Dedifferentiated amniotic fluid mesenchymal stem cell (primary cell): ENCODE data around the gene CDC42EP2.
"Not testable (repeated sequence)": the region's sequence is repeated elsewhere in the genome, so short reads cannot be mapped to it uniquely, and the experiment has no call there.

Experiments used
- DNase-seq: peaks from one replicate; pipeline ENCODE4 v3.0.0-alpha.2; 2016; ENCODE audit errors: extremely low spot score

The CDC42EP2 gene

DNA sequence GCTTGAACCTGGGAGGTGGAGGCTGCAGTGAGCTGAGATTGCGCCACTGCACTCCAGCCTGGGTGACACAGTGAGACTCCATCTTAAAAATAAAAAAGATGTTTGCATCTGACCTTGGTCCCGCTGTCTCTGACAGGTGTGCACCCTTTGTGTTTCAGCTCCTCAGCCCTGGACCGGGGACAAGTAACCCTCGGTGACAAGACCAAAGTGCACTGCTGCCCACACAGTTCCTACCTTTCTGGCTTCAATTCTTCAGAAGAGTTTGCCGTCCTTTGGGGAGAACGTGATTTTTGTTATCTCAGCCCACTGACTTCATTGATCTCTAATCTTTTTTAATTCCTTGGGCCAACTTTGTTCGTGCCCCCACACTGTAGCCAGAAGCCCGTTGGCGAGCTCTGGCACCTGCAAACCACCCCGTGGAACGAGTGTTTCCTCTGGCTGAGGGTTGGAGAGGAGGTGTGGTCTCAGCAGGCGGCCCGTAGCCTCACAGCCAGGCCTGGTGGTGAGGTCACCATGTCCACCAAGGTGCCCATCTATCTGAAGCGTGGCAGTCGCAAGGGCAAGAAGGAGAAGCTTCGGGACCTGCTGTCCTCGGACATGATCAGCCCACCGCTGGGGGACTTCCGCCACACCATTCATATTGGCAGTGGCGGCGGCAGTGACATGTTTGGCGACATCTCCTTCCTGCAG, 5.9 kb downstream of the CDC42EP2 start:
- DNase-seq: no peak

DNA sequence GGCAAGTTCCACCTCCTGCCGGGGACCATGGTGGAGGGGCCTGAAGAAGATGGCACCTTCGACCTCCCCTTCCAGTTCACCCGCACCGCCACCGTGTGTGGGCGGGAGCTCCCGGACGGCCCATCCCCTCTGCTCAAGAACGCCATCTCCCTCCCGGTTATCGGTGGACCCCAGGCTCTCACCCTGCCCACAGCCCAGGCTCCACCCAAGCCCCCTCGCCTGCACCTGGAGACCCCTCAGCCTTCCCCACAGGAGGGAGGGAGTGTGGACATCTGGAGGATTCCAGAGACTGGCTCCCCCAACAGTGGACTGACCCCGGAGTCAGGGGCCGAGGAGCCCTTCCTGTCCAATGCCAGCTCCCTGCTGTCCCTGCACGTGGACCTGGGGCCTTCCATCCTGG, 6.4 kb downstream of the CDC42EP2 start:
- DNase-seq: no peak

DNA sequence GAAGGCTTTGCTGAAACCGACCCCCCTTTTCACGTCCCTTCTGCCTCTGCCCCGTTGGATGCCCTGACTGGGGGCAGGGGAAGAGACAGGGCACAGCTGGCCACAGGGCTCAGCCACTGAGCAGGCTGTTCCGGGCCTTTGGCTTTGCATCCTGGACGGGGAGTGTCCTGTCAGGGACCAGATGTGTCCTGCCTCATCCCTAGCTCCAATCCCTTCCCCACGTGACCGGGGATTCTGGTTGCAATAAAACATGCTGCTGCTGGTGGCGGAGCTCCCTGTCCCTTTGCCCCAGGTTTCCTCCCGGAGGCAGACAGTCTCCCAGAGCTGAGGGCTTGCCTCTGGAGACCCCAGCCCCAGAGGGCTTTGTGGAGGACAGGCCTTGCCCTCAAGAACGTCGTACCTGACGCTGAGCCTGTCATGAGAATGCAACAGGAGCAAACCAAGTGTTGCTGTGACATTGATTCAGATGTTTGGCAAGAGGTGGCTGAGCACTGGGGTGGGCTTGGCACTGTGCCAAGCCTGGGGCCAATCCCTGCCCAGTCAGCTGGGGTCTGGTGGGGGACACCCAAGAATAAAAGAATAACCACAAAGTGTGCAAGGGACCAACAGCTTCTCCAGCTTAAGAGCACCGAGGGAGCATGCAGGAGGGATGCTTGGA, 7.3 kb downstream of the CDC42EP2 start:
- no peak for DNase-seq

DNA sequence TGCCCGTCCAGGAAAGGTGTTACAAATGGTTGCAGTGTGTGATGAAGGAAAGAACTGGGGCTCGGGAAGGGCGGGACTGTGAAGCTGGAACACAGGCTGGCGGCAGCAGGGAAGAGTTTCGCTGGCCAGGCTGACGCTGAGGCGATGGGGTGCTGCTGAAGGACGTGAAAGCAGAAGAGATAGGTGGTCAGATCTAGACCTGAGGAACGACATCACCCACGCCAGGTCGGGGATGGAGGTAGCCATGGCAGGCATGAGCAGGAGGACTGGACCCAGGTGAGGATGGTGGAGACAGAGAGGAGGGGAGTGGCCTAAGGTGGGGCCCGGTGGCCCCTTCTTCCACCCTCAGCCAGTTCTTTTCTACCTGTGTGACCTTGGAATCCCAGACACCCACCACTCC, 9.1 kb downstream of the CDC42EP2 start:
- no peak for DNase-seq

DNA sequence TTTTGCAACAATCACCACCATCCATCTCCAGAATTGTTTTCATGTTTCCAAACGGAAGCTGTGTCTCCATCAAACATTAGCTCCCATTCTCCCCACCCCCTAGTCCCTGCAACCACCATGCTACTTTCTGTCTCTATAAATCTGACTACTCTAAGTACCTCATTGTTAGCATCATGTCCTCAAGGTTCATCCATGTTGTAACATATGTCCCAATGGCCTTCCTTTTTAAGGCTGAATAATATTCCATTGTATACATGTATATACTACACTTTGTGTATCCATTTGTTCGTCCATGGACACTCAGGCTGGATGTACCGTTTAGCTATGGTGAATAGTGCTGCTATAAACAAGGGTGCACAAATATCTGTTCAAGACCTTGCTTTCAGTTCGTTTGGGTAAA, 10.8 kb downstream of the CDC42EP2 start:
- no peak for DNase-seq

DNA sequence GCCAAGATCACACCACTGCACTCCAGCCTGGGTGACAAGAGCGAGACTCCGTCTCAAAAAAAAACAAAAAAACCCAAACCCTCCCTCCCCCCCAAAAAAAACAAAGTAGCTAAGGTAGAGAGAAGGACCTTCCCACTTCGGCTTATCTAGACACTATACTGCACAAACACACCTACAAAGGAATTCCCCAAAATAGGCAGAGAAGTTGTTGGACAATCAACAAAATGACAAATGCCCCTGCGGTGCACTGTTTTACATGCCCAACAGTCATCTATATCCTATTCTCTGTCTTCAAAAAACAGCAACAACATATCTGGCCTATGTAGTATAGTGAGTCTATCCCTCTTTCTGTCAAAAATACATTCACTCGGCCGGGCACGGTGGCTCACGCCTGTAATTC, 12.4 kb downstream of the CDC42EP2 start:
- DNase-seq: no peak

DNA sequence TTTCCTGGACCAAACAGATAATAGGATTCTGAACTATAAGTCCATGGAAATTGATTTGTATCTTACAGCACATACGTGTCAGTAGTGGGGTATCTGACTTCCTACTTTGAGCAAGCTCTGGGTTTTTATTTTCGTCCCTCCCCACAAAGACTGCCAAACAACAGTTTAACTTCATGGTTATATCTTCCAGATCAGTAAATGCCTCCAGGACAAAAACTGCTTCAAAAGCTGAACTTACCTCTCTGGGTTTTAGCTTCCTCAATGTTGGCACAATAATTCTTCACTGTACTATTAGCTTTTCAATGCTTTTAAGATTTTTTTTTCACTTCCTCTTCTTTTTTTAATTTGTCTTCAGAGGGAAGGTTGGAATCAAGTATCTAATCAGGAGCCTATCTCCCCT, 14.8 kb downstream of the CDC42EP2 start:
- DNase-seq: no peak

DNA sequence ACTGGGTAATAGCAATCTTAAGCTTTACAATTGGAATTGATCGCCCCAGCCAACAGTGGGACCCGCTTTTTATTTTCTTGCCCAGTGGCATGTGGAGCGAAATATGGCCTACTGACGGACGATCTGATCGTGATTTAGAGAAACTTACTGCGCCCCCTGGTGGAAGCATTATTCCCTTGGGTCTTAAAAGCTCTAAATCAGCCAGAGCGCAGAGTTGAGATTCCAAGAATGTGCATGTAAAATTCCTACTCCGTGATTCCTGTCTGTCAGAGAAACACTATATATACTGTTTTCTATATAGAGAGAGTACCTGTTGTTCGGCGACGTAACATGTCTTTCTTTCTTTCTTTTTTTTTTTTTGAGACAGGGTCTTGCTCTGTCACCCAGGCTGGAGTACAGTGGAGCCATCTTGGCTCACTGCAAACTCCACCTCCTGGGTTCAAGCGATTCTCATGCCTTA, 15.3 kb downstream of the CDC42EP2 start:
- DNase-seq: peak; percentile 97

DNA sequence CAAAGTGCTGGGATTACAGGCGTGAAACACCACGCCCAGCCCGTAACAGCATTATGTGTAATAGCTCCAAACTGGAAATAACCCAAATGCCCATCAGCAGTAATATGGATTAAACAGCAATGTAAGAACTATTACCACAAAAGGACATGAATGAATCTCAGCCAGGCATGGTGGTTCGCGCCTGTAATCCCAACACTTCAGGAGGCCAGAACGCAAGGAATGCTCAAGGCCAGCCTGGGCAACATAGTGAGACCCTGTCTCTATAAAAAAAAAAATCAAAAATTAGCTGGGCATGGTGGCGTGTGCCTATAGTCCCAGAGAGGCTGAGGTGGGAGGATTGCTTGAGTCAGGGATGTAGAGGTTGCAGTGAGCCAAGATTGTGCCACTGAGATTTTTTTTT, 15.9 kb downstream of the CDC42EP2 start:
- no peak for DNase-seq

DNA sequence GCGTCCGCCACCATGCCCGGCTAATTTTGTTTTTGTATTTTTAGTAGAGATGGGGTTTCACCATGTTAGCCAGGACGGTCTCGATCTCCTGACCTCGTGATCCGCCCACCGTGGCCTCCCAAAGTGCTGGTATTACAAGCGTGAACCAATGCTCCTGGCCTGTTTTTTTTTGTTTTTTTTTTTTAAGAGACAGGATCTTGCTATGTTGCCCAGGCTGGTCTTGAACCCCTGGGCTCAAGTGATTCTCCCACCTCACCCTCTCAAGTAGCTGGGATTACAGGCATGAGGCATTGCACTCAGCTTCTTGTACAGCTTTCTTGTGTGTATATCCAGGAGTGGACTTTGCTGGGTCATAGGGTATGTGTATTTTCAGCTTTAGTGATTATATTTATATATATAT, 17.9 kb downstream of the CDC42EP2 start:
- DNase-seq: not testable (repeated sequence)

DNA sequence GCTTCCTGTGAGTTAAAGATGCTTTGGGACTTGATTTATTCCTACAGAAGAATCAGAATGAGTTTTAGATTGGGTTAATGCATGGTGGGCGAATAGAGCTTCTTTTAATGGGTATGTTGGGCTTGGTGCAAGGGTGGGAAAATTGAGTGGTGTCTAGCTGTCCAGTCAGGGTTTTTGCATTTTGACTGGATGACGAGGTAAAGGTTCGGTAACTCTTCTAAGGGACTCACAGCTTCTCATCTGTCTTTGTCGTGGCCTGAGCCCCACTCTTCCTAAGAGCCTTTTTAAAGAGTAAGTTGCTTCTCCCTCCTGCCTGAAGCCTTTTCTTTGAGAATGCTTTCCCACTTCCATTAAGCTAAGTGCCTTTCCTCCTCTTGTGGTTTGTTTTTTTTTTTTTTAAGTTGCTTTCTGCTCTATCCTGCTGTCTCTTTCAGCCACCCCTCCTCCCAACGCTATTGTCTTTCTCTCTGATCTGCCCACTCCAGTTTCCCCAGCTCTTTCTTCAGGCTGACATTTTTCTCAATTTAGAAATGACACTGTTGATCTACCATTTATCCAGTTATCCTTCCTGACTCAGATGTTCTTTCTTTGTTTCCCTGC, 20.1 kb downstream of the CDC42EP2 start:
- DNase-seq: no peak

DNA sequence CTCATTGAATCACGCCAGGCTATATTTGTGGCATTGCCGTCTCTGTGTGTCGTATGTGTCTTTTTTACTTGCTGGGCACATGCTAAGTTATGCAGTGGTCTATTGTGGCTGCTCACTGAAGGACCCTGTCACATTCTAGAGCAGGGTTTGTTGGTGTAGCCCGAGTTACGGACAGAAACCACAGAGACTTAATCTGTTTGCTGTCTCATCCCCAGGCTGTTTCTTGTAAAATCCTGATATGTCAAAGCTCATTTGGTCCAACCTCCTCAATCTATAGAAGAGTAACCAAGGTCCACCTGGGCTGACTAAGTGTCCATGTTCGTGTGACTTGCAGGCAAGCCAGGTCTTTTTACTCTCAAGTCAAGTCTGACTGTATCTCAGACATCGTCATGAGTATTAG, 24.0 kb downstream of the CDC42EP2 start:
- no peak for DNase-seq

DNA sequence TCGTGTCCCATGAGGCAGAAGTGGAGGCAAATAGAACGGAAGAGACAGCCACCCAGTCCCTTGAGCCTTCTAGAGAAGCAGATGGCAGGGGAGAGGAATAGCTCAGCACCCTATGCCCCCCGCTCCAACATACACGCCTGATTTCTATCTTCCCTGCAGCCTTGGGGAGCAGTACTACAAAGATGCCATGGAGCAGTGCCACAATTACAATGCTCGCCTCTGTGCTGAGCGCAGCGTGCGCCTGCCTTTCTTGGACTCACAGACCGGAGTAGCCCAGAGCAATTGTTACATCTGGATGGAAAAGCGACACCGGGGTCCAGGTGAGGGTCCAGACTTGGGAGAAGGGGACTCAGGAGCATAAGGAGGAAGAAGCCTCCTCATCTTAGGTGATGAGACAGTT, 25.6 kb downstream of the CDC42EP2 start:
- DNase-seq: no peak

DNA sequence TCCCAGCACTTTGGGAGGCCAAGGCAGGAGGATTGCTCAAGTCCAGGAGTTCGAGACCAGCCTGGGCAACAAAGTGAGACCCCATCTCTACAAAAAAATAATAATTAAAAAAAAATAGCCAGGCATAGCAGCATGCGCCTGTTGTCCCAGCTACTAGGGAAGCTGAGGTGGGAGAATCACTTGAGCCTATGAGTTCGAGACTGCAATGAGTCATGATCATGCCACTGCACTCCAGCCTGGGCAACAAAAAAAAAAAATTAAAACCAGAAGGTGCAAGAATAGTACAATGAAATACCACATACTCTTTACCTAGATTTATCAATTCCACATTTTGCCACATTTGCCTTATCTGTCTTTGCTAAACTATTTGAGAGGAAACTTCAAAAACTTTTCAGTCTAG, 27.2 kb downstream of the CDC42EP2 start:
- no peak for DNase-seq

DNA sequence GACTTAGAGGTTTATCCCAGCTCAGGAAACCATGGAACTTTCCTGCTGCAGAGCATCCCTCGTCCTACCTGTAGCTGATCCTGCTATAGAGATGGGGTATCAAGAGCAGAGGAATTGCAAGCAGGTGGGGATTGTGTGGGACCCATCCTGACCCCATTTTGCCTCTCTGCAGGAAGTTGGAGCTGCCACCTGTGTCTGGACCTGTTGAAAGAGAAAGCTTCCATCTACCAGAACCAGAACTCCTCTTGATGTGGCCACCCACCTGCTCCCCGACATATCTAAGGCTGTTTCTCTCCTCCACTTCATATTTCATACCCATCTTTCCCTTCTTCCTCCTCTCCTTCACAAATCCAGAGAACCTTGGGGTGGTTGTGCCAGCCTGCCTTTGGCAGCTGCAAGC, 36.8 kb downstream of the CDC42EP2 start:
- DNase-seq: no peak

DNA sequence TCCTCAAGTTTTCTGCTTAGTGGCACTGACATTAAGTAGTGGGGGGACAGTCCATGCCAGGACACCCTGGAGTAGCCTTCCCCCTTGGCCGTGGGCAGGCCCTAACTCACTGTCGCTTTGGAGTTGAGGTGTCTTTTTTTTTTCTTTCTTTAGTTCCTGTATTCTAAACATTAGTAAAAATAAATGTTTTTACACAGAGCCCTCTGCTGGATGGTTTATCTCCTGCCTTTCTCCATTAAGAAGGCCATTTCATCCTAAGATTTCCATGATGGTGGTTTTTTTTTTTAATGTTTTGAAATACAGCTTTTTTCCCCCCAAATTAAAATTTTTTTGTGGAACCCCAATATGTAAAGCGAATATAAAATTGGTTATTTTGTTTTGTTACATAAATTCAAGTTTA, 38.1 kb downstream of the CDC42EP2 start:
- DNase-seq: no peak

DNA sequence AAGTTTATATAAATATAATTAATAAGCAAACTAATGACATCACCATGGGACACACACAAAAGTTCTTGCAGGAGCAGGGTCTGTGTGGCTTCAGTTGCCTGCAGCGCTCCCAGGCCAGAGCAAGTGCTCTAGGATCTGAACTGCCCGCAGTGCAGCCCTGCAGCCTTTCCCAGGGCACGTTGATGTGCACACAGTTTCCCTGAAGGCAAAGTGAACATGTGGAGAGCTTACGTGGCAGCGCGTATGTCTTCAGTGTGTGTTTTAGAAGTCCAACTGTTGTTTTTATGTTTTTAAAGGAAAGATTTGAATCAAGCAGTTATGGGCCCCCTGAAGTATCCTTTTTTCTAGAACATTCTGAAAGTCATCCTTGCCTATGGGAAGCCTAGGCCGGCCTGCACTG, 38.7 kb downstream of the CDC42EP2 start:
- no peak for DNase-seq

DNA sequence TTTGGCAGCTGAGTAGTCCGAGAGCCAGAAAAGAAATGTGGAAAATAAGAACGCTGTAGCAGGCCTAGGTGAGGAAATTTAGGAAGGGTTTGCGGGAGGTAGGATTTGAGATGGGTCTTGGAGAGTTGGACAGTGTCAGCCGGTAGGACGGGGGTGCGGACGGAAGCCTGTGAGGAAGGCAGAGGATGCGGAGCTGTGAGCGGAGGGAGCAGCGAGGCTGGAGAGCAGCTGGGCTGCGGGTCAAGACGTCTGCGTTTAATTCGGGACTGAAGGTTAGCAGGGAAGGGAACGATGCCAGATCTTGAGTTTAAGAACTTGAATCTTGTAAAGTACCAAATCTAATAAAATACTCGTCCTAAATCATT, 39.2 kb downstream of the CDC42EP2 start:
- no peak for DNase-seq

DNA sequence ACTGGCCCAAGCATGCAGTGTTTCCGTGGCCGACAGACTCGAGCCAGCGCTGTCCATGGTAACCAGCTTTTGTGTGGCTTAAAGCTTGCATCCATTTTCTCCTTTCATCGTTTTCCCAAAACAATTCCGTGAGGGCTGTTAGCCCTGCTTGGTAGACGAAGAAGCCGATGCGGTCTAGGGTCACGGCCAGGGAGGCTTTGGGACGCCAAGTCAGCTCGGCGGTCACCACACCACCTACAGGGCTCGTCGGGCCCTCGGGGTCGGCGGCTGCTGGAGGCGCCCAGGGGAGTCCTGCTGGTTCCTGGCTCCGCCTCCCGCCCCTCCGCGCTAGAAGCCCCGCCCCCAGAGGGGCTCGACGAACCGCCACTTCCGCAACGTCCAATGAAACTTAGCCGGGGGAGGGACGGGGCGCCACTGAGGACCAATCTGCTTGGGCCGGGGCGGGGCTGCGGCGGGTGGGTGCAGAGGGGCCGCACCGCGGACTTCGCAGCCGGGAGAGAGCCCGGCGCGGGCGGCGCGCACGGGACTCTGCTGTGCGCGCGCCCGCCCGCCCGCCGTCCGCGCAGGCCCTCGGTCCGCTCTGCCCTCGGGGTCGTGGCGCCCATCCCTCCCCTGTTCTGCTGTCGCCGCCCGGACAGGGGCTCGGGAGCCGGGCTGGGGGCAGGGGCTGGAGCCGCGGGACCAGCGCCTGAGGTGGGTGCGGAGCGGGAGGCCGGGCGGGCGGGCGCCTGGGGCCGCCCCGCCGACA, 39.8 kb downstream of the CDC42EP2 start, which contains the start of gene TIGD3:
Gene TIGD3, plus strand, starts transcription at position 487 of the 748 bp plus-strand sequence. CDS start 1,058 bp downstream, outside the sequence.
- peak; percentile 94 for DNase-seq

DNA sequence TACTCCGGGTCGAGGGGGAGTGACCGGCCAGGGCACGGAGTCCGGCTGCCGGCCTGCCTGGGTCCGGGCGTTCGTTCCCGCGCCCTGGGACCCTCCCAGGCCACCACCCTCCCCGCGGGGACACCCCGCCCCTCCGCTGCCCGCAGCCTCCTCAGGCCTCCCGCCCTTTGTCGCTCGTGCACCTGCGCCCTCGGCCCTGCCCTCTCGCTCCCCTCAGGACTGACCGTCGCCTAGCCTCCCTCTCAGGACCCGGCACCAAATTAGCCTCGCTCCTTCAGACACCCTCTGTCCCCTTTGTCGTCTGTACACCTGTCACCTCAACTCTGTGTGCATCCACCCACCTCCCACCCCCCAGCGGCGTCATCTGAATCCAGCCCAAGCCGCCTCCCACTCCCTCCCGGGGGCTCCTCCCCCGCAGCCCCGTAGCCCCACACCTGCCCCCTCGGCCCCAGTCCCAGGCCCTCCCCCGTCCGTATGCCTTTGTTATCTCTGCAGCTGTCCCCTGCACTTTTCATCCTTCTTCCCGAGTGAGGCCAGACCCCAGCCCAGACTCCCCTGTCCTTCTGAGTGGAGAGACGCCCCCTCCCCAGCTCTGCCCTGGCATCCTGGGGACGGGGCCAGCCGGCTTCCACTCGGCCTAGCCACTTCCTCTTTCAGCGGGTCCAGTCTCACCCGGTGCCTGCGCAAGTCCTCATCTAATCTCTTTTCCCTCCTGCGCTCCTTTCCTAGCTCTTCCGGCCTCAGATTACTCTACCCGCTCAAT, 40.5 kb downstream of the CDC42EP2 start:
- no peak for DNase-seq

DNA sequence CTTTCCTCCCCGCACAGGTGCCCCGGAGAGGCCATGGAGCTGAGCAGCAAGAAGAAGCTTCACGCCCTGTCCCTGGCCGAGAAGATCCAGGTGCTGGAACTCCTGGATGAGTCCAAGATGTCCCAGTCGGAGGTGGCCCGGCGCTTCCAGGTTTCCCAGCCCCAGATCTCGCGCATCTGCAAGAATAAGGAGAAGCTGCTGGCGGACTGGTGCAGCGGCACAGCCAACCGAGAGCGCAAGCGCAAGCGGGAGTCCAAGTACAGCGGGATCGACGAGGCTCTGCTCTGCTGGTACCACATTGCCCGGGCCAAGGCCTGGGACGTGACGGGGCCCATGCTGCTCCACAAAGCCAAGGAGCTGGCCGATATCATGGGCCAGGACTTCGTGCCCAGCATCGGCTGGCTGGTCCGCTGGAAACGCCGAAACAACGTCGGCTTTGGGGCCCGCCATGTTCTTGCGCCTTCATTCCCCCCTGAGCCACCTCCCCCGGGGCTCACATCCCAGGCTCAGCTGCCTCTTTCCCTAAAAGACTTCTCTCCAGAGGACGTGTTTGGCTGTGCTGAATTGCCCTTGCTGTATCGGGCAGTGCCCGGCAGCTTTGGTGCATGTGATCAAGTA, 41.2 kb downstream of the CDC42EP2 start:
- no peak for DNase-seq
